GM12878 (cell line): ENCODE data around the gene ATP13A4. TPM values are rescaled to one million over a fixed set of nuclear protein-coding genes. Genes with fewer than 3 reads are reported as not detected.

ENCODE experiments used
- ATAC-seq: fragments of 200-7000 bp; cut with Tn5 transposase; 3 replicates; pipeline ENCODE4 v1.9.1; 2020; ENCODE audit warnings: mild to moderate bottlenecking, moderate library complexity
- BruUV-seq: library from RNA; stranded (reverse); fragments of 400-500 nt; replicated peaks from 2 replicates; lab custom pipeline; 2021; lab: Mats Ljungman, UMichigan
- CTCF ChIA-PET: fragments of 300-600 bp; sonication (Branson Sonifier 250); formaldehyde crosslinking; extraction: SDS; loops from one replicate; lab custom pipeline; 2021; ENCODE audit warnings: inconsistent platforms; lab: Yijun Ruan, JAX
- POLR2A ChIA-PET: fragments of 350-600 bp; formaldehyde crosslinking; extraction: SDS; loops from one replicate; lab custom pipeline; 2021; ENCODE audit warnings: inconsistent platforms; lab: Charles Lee
- RAD21 ChIA-PET: fragments of 300-600 bp; sonication (Branson Sonifier 250); formaldehyde crosslinking; loops from one replicate; lab custom pipeline; 2023; ENCODE audit warnings: antibody characterized with exemption; ENCODE audit not compliant: unreplicated experiment; lab: Charles Lee
- SMC1A ChIA-PET: fragments of 300-600 bp; sonication (Branson Sonifier 250); formaldehyde crosslinking; loops from one replicate; lab custom pipeline; 2023; ENCODE audit not compliant: unreplicated experiment, uncharacterized antibody; lab: Charles Lee
- DNase-seq: peaks from one replicate; pipeline ENCODE4 v3.0.0-alpha.2; 2011; ENCODE audit warnings: low read depth, low spot score
- FAIRE-seq: peaks from 3 replicates; lab custom pipeline; 2011; peaks lifted over from hg19 to GRCh38; lab: Jason Lieb, UNC
- H2AFZ ChIP-seq: 2 replicates; pipeline ENCODE4 v1.6.0; 2011; ENCODE audit warnings: low read depth, low read length, control low read depth; ENCODE audit not compliant: control insufficient read depth
- H3K27ac ChIP-seq: 2 replicates; pipeline ENCODE4 v1.5.1; 2011; ENCODE audit warnings: control low read depth; ENCODE audit not compliant: control insufficient read depth, insufficient read depth
- H3K27me3 ChIP-seq, 2 experiments: replicated peaks in 1 of 2; 2 replicates each; pipeline versions ENCODE4 v1.6.0 to v1.6.1; 2011; ENCODE audit warnings: low read length in 1 of 2; ENCODE audit not compliant: control insufficient read depth in 2 of 2, insufficient read depth in 2 of 2
- H3K36me3 ChIP-seq, 2 experiments: 2 replicates each; pipeline ENCODE4 v1.5.1; 2011; ENCODE audit warnings: low read length in 1 of 2; ENCODE audit not compliant: control insufficient read depth in 2 of 2, insufficient read depth in 2 of 2
- H3K4me1 ChIP-seq: 2 replicates; pipeline ENCODE4 v1.6.1; 2011; ENCODE audit warnings: mild to moderate bottlenecking, low read length, moderate library complexity, mixed read lengths; ENCODE audit not compliant: control insufficient read depth, insufficient read depth
- H3K4me2 ChIP-seq: 2 replicates; pipeline ENCODE4 v1.6.0; 2011; ENCODE audit warnings: control low read depth; ENCODE audit not compliant: control insufficient read depth, insufficient read depth
- H3K4me3 ChIP-seq: fragments of 200-600 bp; sonication (generic); 2 replicates; pipeline ENCODE4 v1.5.1; 2016
- H3K79me2 ChIP-seq: 2 replicates; pipeline ENCODE4 v1.6.0; 2011; ENCODE audit warnings: low read length; ENCODE audit not compliant: control insufficient read depth, insufficient read depth
- H3K9ac ChIP-seq: 2 replicates; pipeline ENCODE4 v1.8.0; 2011; ENCODE audit warnings: low read length, control low read depth, mixed read lengths; ENCODE audit not compliant: control insufficient read depth, insufficient read depth
- H3K9me3 ChIP-seq: replicated peaks from 3 replicates; pipeline ENCODE4 v1.5.1; 2011; ENCODE audit warnings: mild to moderate bottlenecking, low read length; ENCODE audit not compliant: control insufficient read depth, insufficient read depth
- H4K20me1 ChIP-seq: 2 replicates; pipeline ENCODE4 v1.6.0; 2011; ENCODE audit not compliant: control insufficient read depth, insufficient read depth
- BCL11A ChIP-seq: IDR thresholded peaks from 2 replicates; pipeline ENCODE4 v1.6.1; 2011; ENCODE audit warnings: low read depth, low read length
- CBX5 ChIP-seq: sonication (generic); IDR thresholded peaks from 2 replicates; pipeline ENCODE4 v1.6.1; 2016; ENCODE audit warnings: low read depth, moderate library complexity, mild to moderate bottlenecking, inconsistent platforms
- CHD1 ChIP-seq: IDR thresholded peaks from 2 replicates; pipeline ENCODE4 v1.6.1; 2012; ENCODE audit warnings: low read depth, low read length, improper control_type of control experiment
- EGR1 ChIP-seq, 2 experiments: IDR thresholded peaks; 1 replicate in 1 of 2; 2 replicates in 1 of 2; pipeline ENCODE4 v1.6.1; 2011 to 2012; ENCODE audit warnings: low read depth in 2 of 2, low read length in 2 of 2, borderline replicate concordance in 1 of 2, mild to moderate bottlenecking in 1 of 2, moderate library complexity in 1 of 2
- FOS ChIP-seq: IDR thresholded peaks from 3 replicates; pipeline ENCODE4 v1.6.1; 2011; ENCODE audit warnings: borderline replicate concordance; ENCODE audit not compliant: insufficient read length; ENCODE audit errors: extremely low read depth
- MXI1 ChIP-seq: fragments of 150-350 bp; IDR thresholded peaks from 2 replicates; pipeline ENCODE4 v1.6.1; 2011; ENCODE audit warnings: low read depth, mild to moderate bottlenecking, inconsistent platforms, low read length, improper control_type of control experiment
- NFXL1 ChIP-seq: fragments of 450-650 bp; IDR thresholded peaks from 2 replicates; pipeline ENCODE4 v1.6.1; 2017; ENCODE audit warnings: antibody characterized with exemption, mild to moderate bottlenecking, borderline replicate concordance
- NFYB ChIP-seq: IDR thresholded peaks from 2 replicates; pipeline ENCODE4 v1.6.1; 2011; ENCODE audit warnings: low read depth, mild to moderate bottlenecking, low read length, improper control_type of control experiment, moderate library complexity; ENCODE audit not compliant: insufficient read depth
- PAX5 ChIP-seq: IDR thresholded peaks from 2 replicates; pipeline ENCODE4 v1.6.1; 2011; ENCODE audit warnings: low read depth, low read length, borderline replicate concordance
- POLR2AphosphoS5 ChIP-seq: IDR thresholded peaks from 2 replicates; pipeline ENCODE4 v1.6.1; 2011; ENCODE audit warnings: mild to moderate bottlenecking, low read length, inconsistent platforms
- WGBS: methylation state at CpG from one replicate; pipeline ENCODE4 v1.1.6; 2016; ENCODE audit warnings: low lambda C conversion rate; ENCODE audit not compliant: insufficient replicate concordance, insufficient coverage; ENCODE audit errors: missing lambda C conversion rate; 5-methylcytosine and 5-hydroxymethylcytosine counted together
- in situ Hi-C: fragments of 300-500 bp; cut with MboI; formaldehyde crosslinking; loops from 9 replicates; pipeline ENCODE4 v1.14.3; 2018; ENCODE audit warnings: mixed read lengths
- intact Hi-C: fragments of 100-400 bp; cut with micrococcal nuclease; formaldehyde crosslinking; loops from one replicate; pipeline ENCODE4 v1.14.2; 2022; ENCODE audit not compliant: unreplicated experiment
- polyA plus RNA-seq, 11 experiments: library from polyadenylated mRNA; depleted of rRNA in 4 of 11; unstranded in 6 of 11; stranded (reverse) in 5 of 11; fragments of >200 nt; fragmentation: Nextera tagmentation in 4 of 11; fragmentation: Illumina TruSeq in 1 of 11; extraction: Ambion mirVana in 4 of 11; extraction: Trizol in 1 of 11; gene quantifications; 1 replicate in 1 of 11; 2 replicates in 10 of 11; pipeline versions ENCODE4 v1.2.1 to v1.2.3, GENCODE V29; 2011 to 2016; ENCODE audit warnings: inconsistent platforms in 2 of 11, missing spikeins in 2 of 11, low read depth in 1 of 11
- total RNA-seq, 4 experiments: library from RNA; depleted of rRNA in 3 of 4; stranded (reverse); fragments of >200 nt in 3 of 4; fragmentation: Illumina TruSeq in 1 of 4; extraction: Trizol in 1 of 4; gene quantifications; 2 replicates each; pipeline versions ENCODE4 v1.2.1 to v1.2.3, GENCODE V29; 2013 to 2021
- TF ChIP-seq, protein P1 (sequence below): fragments of 450-650 bp; IDR thresholded peaks from 2 replicates; pipeline ENCODE4 v1.6.1; 2017; ENCODE audit warnings: mild to moderate bottlenecking, low read depth, inconsistent platforms; ENCODE audit not compliant: poor library complexity, severe bottlenecking
- TF ChIP-seq, protein P2 (sequence below): fragments of 450-650 bp; IDR thresholded peaks from 2 replicates; pipeline ENCODE4 v1.6.1; 2017; ENCODE audit warnings: mild to moderate bottlenecking

The ATP13A4 gene
- total and polyA plus RNA-seq, 10 of the 15 experiments (the other 5 are each of a cell fraction or from before 2014, with no cell fraction given) = 0.29 to 1.7 (median 1.0) TPM; not detected in 1

DNA sequence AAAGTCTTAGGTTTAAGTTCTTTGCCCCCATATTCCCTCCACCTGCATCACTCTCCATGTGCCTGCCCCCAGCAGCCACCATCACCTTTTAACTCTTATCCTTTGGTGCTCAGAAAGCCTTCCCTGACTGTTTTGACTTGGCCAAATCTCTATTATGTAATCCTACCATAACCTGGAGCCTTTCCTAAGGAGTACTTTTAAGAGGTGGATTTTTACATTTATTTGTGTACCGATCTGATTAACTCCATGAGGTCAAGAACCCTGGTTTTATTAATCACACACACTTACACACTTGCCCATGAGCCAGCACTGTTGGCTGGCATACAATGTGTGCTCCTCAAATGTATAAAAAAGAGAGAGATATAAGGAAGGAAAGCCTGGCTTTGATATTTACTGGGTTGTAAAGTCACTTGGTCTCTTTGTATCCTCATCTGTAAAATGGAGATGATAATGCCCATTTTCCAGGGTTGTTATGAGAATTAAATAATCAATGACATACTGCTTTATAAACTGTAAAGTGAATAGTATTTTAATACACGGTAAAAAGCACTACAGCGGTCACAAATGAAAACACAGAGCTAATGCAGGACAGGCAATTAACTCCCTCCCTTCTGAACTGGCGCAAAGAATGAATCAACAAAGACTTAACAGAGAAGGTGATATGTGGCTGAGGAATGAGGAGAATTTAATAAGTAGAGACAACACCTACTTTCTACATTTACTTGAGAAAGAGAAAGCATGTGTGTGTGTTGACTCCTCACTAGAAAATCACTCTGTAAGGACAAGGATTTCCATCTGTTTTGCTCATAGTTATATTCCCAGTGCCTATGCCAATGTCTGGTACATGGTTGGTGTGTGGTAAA, 45.4 kb downstream of the ATP13A4 start:
- no peak for DNase-seq
- SMC1A ChIA-PET = no interaction called here
- no peaks in the 10 kb centered on the region for H3K36me3 ChIP-seq
- H2AFZ ChIP-seq = no peak overlapping the region
- H3K9ac ChIP-seq = no peak overlapping the region
- in situ Hi-C loops = no loop called here
- TF ChIP-seq NFXL1 (no peak), BCL11A (no peak), NFYB (no peak), CBX5 (no peak), CHD1 (no peak), PAX5 (no peak), FOS (no peak), EGR1 (IDR thresholded peaks at IDR 0.05; ENCODE audit: borderline replicate concordance in 1 of 2, low read depth in 2 of 2, low read length in 2 of 2) (no peak), POLR2AphosphoS5 (no peak), MXI1 (no peak)
- TF ChIP-seq, protein P1, sequence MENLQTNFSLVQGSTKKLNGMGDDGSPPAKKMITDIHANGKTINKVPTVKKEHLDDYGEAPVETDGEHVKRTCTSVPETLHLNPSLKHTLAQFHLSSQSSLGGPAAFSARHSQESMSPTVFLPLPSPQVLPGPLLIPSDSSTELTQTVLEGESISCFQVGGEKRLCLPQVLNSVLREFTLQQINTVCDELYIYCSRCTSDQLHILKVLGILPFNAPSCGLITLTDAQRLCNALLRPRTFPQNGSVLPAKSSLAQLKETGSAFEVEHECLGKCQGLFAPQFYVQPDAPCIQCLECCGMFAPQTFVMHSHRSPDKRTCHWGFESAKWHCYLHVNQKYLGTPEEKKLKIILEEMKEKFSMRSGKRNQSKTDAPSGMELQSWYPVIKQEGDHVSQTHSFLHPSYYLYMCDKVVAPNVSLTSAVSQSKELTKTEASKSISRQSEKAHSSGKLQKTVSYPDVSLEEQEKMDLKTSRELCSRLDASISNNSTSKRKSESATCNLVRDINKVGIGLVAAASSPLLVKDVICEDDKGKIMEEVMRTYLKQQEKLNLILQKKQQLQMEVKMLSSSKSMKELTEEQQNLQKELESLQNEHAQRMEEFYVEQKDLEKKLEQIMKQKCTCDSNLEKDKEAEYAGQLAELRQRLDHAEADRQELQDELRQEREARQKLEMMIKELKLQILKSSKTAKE = no peak
- TF ChIP-seq, protein P2, sequence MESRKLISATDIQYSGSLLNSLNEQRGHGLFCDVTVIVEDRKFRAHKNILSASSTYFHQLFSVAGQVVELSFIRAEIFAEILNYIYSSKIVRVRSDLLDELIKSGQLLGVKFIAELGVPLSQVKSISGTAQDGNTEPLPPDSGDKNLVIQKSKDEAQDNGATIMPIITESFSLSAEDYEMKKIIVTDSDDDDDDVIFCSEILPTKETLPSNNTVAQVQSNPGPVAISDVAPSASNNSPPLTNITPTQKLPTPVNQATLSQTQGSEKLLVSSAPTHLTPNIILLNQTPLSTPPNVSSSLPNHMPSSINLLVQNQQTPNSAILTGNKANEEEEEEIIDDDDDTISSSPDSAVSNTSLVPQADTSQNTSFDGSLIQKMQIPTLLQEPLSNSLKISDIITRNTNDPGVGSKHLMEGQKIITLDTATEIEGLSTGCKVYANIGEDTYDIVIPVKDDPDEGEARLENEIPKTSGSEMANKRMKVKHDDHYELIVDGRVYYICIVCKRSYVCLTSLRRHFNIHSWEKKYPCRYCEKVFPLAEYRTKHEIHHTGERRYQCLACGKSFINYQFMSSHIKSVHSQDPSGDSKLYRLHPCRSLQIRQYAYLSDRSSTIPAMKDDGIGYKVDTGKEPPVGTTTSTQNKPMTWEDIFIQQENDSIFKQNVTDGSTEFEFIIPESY = no peak
- no peaks in the 10 kb centered on the region for H3K79me2 ChIP-seq
- POLR2A ChIA-PET = no interaction called here
- no peaks in the 10 kb centered on the region for H4K20me1 ChIP-seq
- H3K4me3 ChIP-seq = no peak overlapping the region
- H3K4me1 ChIP-seq = no peaks in the 10 kb centered on the region
- peaks cover 0 to 3% of the 10 kb centered on the region in 2 experiments; a peak in 1 of 4 replicates for H3K27me3 ChIP-seq
- H3K9me3 ChIP-seq = no peaks in the 10 kb centered on the region
- BruUV-seq = no TSS peak
- no peak overlapping the region for H3K4me2 ChIP-seq
- CTCF ChIA-PET = no interaction called here
- no peak overlapping the region for H3K27ac ChIP-seq
- no peak for ATAC-seq
- RAD21 ChIA-PET = no interaction called here
- WGBS = 34% methylated on average over 4 of the region's 4 CpGs
- FAIRE-seq = no peak
- intact Hi-C loops = no loop called here
